PC-3 (cell line): Measurements from ENCODE around the gene STX2. TPM values are rescaled to one million over a fixed set of nuclear protein-coding genes. Genes with fewer than 3 reads are reported as not detected.

Experiments used
- ATAC-seq: fragments of 200-7000 bp; cut with Tn5 transposase; 2 replicates; pipeline ENCODE4 v1.9.1; 2020; ENCODE audit warnings: mild to moderate bottlenecking, moderate library complexity
- BruUV-seq: library from RNA; stranded (reverse); fragments of 400-500 nt; replicated peaks from 2 replicates; lab custom pipeline; 2021; lab: Mats Ljungman, UMichigan
- CTCF ChIA-PET: fragments of 300-600 bp; sonication (Branson Sonifier 250); formaldehyde crosslinking; loops from one replicate; lab custom pipeline; 2022; ENCODE audit warnings: antibody characterized with exemption; lab: Charles Lee
- POLR2A ChIA-PET: fragments of 300-600 bp; sonication (Branson Sonifier 250); formaldehyde crosslinking; loops from one replicate; lab custom pipeline; 2022; ENCODE audit warnings: antibody characterized with exemption; ENCODE audit not compliant: unreplicated experiment; lab: Charles Lee
- DNase-seq: peaks from one replicate; pipeline ENCODE4 v3.0.0-alpha.2; 2015
- H2AFZ ChIP-seq: fragments of 300-600 bp; sonication (generic); 2 replicates; pipeline ENCODE4 v1.6.0; 2016; ENCODE audit warnings: antibody characterized with exemption, low read length
- H3F3A ChIP-seq: fragments of 300-600 bp; sonication (generic); one replicate; pipeline ENCODE4 v1.6.0; 2017; ENCODE audit warnings: antibody characterized with exemption, low read length, control low read depth, mild to moderate bottlenecking; ENCODE audit not compliant: unreplicated experiment
- H3K27ac ChIP-seq: fragments of 300-600 bp; sonication (generic); 2 replicates; pipeline ENCODE4 v1.5.1; 2016; ENCODE audit warnings: mild to moderate bottlenecking, low read length
- H3K27me3 ChIP-seq: fragments of 300-600 bp; sonication (generic); 2 replicates; pipeline ENCODE4 v1.6.1; 2016; ENCODE audit warnings: low read length, mixed read lengths
- H3K36me3 ChIP-seq: fragments of 300-600 bp; sonication (generic); 2 replicates; pipeline ENCODE4 v1.6.1; 2016; ENCODE audit warnings: low read depth, mixed run types, low read length, mixed read lengths
- H3K4me1 ChIP-seq: fragments of 300-600 bp; sonication (generic); 2 replicates; pipeline ENCODE4 v1.5.1; 2016; ENCODE audit warnings: low read length; ENCODE audit not compliant: insufficient read depth
- H3K4me2 ChIP-seq: fragments of 300-600 bp; sonication (generic); 2 replicates; pipeline ENCODE4 v1.6.0; 2016; ENCODE audit warnings: low read length
- H3K4me3 ChIP-seq: fragments of 300-600 bp; sonication (generic); 2 replicates; pipeline ENCODE4 v1.5.1; 2016; ENCODE audit warnings: mild to moderate bottlenecking, low read length, mixed read lengths
- H3K79me2 ChIP-seq: fragments of 300-600 bp; sonication (generic); 2 replicates; pipeline ENCODE4 v1.6.1; 2017; ENCODE audit warnings: low read length, mixed read lengths
- H3K9ac ChIP-seq: fragments of 300-600 bp; sonication (generic); 2 replicates; pipeline ENCODE4 v1.6.0; 2016; ENCODE audit warnings: mild to moderate bottlenecking, low read length
- H3K9me2 ChIP-seq: fragments of 300-600 bp; sonication (generic); replicated peaks from 2 replicates; pipeline ENCODE4 v1.6.1; 2016; ENCODE audit warnings: mixed run types, low read length, mixed read lengths
- H3K9me3 ChIP-seq: fragments of 300-600 bp; sonication (generic); 2 replicates; pipeline ENCODE4 v1.6.1; 2016; ENCODE audit warnings: low read length, mixed read lengths
- H4K20me1 ChIP-seq: fragments of 300-600 bp; sonication (generic); 2 replicates; pipeline ENCODE4 v1.6.1; 2016; ENCODE audit warnings: low read length, mixed read lengths
- CTCF ChIP-seq: fragments of 300-600 bp; sonication (generic); conservative IDR thresholded peaks from 2 replicates; pipeline ENCODE4 v1.5.1; 2017; ENCODE audit warnings: antibody characterized with exemption, low read depth, mild to moderate bottlenecking, low read length
- EZH2 ChIP-seq: fragments of 300-600 bp; sonication (generic); IDR thresholded peaks from one replicate; pipeline ENCODE4 v1.6.1; 2017; ENCODE audit warnings: antibody characterized with exemption, mild to moderate bottlenecking, low read length; ENCODE audit not compliant: unreplicated experiment
- EZH2phosphoT487 ChIP-seq: fragments of 300-600 bp; sonication (generic); IDR thresholded peaks from 2 replicates; pipeline ENCODE4 v1.6.1; 2018; ENCODE audit warnings: mild to moderate bottlenecking, antibody characterized with exemption, low read length, borderline replicate concordance
- intact Hi-C: fragments of 100-400 bp; cut with micrococcal nuclease; formaldehyde crosslinking; loops from 2 replicates; pipeline ENCODE4 v1.9.0; 2023
- total RNA-seq: library from RNA; depleted of rRNA; stranded (reverse); fragments of >200 nt; gene quantifications from 2 replicates; pipeline ENCODE4 v1.2.3, GENCODE V29; 2014

Gene STX2
- total RNA-seq, 1 experiment from 2014 or later, result 18.2 TPM

GRCh38 chr12:130832561-130833209 is 6.4 kb downstream of the STX2 start:
- Histone ChIP-seq H3K4me3 (no peak overlapping the region), H3K9me3 (no peaks in the 10 kb centered on the region), H3K4me2 (no peak overlapping the region), H3F3A (no peaks in the 10 kb centered on the region), H3K9ac (no peak overlapping the region), H2AFZ (no peak overlapping the region), H3K79me2 (no peaks in the 10 kb centered on the region), H4K20me1 (no peaks in the 10 kb centered on the region), H3K27ac (no peak overlapping the region), H3K36me3 (no peaks in the 10 kb centered on the region), H3K4me1 (peaks cover 6% of the 10 kb centered on the region), H3K27me3 (no peaks in the 10 kb centered on the region), H3K9me2 (no peaks in the 10 kb centered on the region)
- DNase-seq (peak; percentile 51), ATAC-seq (no peak)
- BruUV-seq, result no TSS peak
- POLR2A ChIA-PET, result no interaction called here
- TF ChIP-seq CTCF (no peak), EZH2phosphoT487 (no peak), EZH2 (no peak)
- CTCF ChIA-PET, result no interaction called here
- intact Hi-C loops, result no loop called here

- Histone ChIP-seq H3K4me3 (no peak overlapping the region), H4K20me1 (no peaks in the 10 kb centered on the region), H3K27me3 (no peaks in the 10 kb centered on the region), H3K36me3 (no peaks in the 10 kb centered on the region), H3K9ac (no peak overlapping the region), H3K27ac (no peak overlapping the region), H3K4me2 (no peak overlapping the region), H2AFZ (no peak overlapping the region), H3K4me1 (peaks cover 6% of the 10 kb centered on the region), H3K9me2 (no peaks in the 10 kb centered on the region), H3K9me3 (no peaks in the 10 kb centered on the region), H3K79me2 (no peaks in the 10 kb centered on the region), H3F3A (no peaks in the 10 kb centered on the region)
- intact Hi-C loops, result no loop called here
- DNase-seq (no peak), ATAC-seq (no peak)
- POLR2A ChIA-PET, result no interaction called here
- CTCF ChIA-PET, result no interaction called here
- BruUV-seq, result no TSS peak
- TF ChIP-seq EZH2 (no peak), CTCF (no peak), EZH2phosphoT487 (no peak)
Measured at GRCh38 chr12:130831876-130832405, 7.1 kb downstream of the STX2 start.

DNA sequence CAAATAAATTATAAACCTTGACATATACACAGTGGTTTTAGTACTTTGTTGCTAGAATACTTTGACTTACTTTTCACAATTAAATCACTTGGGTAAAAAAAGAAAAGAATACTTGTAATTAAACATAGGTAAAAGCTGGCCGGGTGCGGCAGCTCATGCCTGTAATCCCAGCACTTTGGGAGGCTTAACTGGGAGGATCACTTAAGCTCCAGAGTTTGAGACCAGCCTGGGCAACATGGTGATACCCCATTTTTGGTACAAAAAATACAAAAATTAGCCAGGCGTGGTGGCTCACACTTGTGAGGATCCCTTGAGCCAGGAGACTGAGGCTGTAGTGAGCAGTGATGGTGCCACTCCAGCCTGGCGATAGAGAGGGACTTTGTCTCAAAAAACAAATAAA is 7.8 kb downstream of the STX2 start:
- H3K9me2 ChIP-seq, result no peaks in the 10 kb centered on the region
- H3K9ac ChIP-seq, result no peak overlapping the region
- ATAC-seq (no peak), DNase-seq (no peak)
- CTCF ChIA-PET, result no interaction called here
- BruUV-seq, result no TSS peak
- no peak overlapping the region for H3K4me2 ChIP-seq
- POLR2A ChIA-PET, result no interaction called here
- peaks cover 8% of the 10 kb centered on the region for H3K4me1 ChIP-seq
- no peaks in the 10 kb centered on the region for H3K9me3 ChIP-seq
- no peaks in the 10 kb centered on the region for H3K36me3 ChIP-seq
- no peaks in the 10 kb centered on the region for H3K27me3 ChIP-seq
- TF ChIP-seq CTCF, result no peak
- no peak for TF ChIP-seq EZH2
- TF ChIP-seq EZH2phosphoT487, result no peak
- no peak overlapping the region for H3K27ac ChIP-seq
- no peak overlapping the region for H2AFZ ChIP-seq
- no peak overlapping the region for H3K4me3 ChIP-seq
- no peaks in the 10 kb centered on the region for H3F3A ChIP-seq
- H3K79me2 ChIP-seq, result no peaks in the 10 kb centered on the region
- intact Hi-C loops, result no loop called here
- no peaks in the 10 kb centered on the region for H4K20me1 ChIP-seq
